HG02981 (cell line): ENCODE results near the gene NHLRC1.
A peak's percentile ranks its signal among the peaks of the same experiment; 100 is the strongest.
"Not testable (repeated sequence)": the region's sequence is repeated elsewhere in the genome, so short reads cannot be mapped to it uniquely, and the experiment has no call there.

Experiments
- ATAC-seq: cut with Tn5 transposase; IDR thresholded peaks from one replicate; pipeline ENCODE4 v1.9.1; 2021; ENCODE audit warnings: mild to moderate bottlenecking, moderate library complexity; ENCODE audit not compliant: unreplicated experiment

NHLRC1 gene

GRCh38 chr6:18122128-18123093 is at the start of gene NHLRC1:
Gene NHLRC1, minus strand, starts transcription at chr6:18122677. Its CDS starts 71 bp downstream, at chr6:18122606.
- ATAC-seq, result peak; percentile 99

- no peak for ATAC-seq
Observed at GRCh38 chr6:18171871-18172270, 49.4 kb upstream of the NHLRC1 start.

- ATAC-seq, result no peak
Observed at GRCh38 chr6:18168264-18168663, 45.8 kb upstream of the NHLRC1 start.

DNA sequence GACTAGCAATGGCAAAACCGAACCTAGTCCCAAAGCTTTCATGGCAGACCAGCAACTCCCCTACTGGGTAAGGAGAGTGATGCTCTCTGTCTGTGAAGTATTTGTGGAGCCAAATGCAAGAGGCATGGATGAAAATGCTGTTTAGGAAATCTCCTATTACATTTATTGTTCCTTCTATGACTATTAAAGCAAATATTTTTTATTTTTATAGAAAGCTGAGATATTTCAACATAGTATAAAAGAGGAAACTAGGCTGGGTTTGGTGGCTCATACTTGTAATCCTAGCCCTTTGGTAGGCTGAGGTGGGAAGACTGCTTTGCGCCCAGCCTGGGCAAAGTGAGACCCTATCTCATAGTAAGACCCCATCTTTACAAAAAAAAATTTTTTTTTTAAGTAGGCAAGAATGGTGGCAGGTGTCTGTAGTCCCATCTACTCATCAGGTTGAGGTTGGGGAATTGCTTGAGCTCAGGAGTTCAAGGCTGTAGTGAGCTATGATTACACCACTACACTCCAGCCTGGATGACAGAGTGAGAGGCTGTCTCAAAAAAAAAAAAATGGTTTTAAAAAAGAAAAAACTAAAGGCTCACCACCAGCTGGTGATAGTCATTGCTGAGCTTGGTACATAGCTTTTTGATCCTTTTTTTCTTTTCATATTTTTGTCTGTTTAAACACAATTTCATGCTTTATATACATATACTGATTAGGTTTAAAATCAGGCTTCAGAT is 44.0 kb upstream of the NHLRC1 start:
- ATAC-seq, result no peak

DNA sequence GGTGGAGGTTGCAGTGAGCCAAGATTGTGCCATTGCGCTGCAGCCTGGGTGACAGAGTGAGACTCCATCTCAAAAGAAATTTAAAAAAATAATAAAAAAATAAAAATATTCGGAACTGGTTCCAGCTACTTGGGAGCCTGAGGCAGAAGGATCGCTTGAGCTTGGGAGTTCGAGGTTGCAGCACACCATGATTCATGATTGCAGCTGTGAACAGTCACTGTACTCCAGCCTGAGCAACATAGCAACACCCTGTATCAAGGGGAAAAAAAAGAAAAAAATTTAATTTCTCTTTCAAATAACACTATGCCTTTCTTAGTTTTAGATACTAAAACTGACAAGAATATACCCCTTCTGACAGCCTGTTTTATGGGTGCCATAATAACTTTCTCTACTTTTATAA is 43.3 kb upstream of the NHLRC1 start:
- no peak for ATAC-seq

GRCh38 chr6:18162401-18162800 is 39.9 kb upstream of the NHLRC1 start:
- no peak for ATAC-seq

DNA sequence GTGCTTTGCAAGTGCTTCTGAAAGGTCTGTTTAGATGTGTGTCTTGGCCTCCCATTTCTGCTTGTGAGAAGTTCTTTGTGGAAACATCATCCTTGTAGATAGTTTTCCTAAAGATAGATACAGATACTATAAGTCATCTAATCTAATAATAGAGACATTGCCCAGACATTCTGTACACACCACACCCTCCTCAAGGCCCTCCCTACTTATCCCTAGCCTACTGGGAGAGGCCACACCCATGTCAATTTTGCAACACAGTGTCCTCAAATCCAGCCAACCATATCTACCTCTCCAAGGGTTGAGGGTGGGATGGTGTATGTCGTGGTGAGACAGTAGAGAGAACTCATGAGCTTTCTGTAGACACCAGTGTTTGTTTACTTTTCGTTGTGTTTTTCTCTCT is 39.0 kb upstream of the NHLRC1 start:
- no peak for ATAC-seq

DNA sequence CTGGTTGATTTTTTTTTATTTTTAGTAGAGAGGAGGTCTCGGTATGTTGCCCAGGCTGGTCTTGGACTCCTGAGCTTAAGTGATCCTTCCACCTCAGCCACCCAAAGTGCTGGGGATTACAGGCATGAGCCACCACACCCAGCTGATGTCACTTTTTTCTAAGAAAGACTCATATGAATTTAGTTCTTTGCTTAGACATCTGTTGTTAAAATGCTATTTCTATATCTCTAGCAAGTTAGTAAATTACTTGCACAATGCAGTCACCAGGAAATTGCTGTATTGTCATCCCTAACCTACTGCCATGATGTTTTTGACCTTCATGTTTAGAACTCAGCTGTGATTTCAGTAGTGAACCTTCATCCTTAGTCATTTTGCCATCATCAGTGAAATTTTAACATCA is 38.4 kb upstream of the NHLRC1 start:
- no peak for ATAC-seq

GRCh38 chr6:18155864-18156421 is 33.5 kb upstream of the NHLRC1 start:
- ATAC-seq, result peak; percentile 24

DNA sequence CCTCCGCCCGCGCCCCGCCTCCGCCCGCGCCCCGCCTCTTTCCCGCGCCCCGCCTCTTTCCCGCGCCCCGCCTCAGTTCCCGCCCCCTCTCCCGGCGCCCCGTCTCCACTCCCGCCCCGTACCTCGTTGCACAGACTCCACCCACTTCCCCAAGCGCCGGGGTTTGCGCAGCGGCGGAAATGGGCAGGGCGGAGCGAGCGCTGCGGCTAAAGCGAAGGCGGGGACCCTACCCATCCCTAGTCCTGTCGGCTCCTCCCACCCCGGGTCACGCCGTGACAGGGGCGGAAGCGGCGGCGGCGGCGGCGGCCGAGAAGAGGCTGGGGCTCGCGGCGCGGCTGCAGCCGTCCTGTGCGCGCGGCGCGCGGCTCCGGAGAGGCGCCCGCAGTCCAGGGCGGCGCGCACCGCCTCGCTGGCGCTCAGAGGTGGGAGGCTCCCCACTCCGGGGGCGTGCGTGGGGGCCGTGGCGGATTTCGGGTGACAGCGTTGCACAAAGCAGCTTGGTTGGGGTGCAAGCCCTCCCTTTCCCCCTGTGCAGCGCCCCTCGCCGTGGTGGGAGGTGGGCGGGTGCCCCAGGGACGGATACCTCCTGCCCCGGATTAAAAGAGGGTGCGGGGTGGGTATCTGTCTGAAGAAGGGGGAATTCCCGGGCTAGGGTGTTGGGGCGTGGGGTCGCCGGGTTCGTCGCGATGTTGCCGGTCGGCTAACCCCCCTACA is 32.8 kb upstream of the NHLRC1 start, which contains the start of gene KDM1B:
Gene KDM1B, plus strand, starts transcription at position 273 of the 714 bp plus-strand sequence. CDS start 4,474 bp downstream, outside the sequence.
- peak; percentile 88 for ATAC-seq

DNA sequence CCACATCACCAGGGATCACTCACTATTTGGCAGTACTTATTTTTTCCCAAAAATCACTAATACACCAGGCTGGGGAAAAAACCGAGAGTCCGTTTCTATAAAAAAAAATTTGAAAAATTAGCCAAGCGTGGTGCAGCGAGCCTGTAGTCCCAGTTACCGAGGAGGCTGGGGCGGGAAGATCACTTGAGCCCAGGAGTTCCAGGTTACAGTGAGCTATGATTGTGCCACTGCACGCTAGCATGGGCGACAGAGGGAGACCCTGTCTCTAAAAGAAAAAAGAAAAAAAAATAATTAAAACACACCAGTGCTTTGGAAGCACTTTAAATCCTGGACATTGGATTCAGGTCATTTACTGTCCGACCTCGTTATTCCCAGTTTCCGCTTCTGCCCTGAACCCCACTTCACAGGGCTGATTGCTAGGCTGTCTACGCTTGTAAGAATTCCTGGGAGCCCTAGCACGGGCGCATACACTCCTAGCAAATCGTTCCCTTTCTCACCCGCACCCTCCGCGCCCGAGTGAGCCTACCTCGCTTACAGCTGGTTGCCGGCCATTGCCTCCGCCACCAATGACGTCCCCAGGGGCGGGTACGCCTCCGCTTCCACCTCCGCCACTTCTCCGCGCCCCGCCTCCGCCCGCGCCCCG is 32.2 kb upstream of the NHLRC1 start, which contains the start of gene TPMT:
Gene TPMT, minus strand, starts transcription at position 571 of the 643 bp plus-strand sequence. CDS start 5,950 bp downstream, outside the sequence.
- ATAC-seq, result peak; percentile 52

DNA sequence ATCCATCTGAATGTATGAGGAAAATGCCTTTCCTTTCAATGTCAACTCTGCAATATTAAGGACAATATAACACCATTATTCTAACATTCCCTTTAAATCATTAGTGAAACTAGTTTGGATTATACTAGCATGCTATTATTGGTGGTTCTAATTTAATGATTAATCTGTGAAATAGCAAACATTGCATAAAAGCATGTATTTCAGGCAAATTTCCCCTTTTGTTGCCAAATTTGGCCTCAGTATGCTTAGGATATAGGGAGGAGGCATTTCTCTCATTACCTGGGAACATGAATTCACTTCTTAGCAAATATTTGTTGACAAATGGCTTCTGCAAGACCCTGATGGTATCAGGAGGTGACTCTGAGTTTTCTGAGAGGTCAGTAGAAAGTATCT is 30.8 kb upstream of the NHLRC1 start:
- no peak for ATAC-seq

GRCh38 chr6:18151801-18152200 is 29.3 kb upstream of the NHLRC1 start:
- no peak for ATAC-seq

DNA sequence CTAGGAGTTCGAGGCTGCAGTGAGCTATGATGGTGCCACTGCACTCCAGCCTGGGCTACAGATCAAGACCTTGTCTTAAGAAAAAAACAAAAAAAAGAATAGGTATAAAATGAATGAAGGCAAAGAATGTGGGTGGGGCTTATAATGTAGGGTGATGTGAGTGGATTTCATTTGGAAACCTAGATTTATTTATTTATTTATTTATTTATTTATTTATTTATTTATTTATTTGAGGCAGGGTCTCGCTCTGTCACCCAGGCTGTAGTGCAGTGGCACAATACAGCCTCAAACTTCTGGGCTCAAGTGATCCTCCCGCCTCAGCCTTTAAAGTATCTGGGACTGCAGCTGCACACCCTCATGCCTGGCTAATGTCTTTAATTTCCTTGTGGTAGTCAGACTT is 28.9 kb upstream of the NHLRC1 start:
- not testable (repeated sequence) for ATAC-seq

- no peak for ATAC-seq
Observed at GRCh38 chr6:18148304-18149025, 26.0 kb upstream of the NHLRC1 start.

DNA sequence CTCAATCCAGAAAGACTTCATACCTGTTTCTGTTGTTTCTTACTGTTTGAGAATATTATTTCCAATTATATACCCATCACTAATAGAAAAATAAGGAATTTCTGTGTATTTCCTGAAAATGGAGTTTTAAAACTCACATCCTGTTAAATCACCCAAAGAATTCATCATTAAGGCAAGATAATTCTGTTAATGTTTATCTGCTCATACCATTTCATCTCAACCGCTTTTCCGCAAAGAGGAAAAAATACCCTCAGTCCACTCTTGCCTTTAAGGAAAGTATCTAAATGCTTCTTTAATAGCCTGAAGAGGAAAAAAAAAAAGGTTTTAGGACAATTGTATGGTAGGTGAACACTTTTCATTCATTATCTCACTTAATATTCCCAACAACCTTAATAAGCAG is 25.1 kb upstream of the NHLRC1 start:
- ATAC-seq, result no peak

DNA sequence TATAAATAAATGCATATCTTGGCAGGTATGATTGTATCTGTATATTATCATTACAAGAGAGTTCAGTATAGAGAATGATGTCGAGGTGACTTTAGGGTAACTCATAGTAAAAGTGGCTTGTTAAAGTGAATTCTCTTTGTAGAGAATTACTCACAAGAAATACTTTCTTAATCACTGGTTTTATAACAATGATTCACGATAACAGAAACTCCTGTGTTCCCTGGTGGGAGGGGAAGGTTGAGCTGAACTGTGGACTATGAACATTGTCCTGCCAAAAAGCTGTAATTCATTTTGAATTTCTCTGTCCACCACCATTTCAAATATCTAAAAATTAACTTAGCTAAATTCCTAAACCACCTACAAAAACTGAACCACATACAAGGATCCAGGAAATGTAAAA is 24.7 kb upstream of the NHLRC1 start:
- no peak for ATAC-seq

- no peak for ATAC-seq
Observed at GRCh38 chr6:18142591-18142861, 20.0 kb upstream of the NHLRC1 start.

DNA sequence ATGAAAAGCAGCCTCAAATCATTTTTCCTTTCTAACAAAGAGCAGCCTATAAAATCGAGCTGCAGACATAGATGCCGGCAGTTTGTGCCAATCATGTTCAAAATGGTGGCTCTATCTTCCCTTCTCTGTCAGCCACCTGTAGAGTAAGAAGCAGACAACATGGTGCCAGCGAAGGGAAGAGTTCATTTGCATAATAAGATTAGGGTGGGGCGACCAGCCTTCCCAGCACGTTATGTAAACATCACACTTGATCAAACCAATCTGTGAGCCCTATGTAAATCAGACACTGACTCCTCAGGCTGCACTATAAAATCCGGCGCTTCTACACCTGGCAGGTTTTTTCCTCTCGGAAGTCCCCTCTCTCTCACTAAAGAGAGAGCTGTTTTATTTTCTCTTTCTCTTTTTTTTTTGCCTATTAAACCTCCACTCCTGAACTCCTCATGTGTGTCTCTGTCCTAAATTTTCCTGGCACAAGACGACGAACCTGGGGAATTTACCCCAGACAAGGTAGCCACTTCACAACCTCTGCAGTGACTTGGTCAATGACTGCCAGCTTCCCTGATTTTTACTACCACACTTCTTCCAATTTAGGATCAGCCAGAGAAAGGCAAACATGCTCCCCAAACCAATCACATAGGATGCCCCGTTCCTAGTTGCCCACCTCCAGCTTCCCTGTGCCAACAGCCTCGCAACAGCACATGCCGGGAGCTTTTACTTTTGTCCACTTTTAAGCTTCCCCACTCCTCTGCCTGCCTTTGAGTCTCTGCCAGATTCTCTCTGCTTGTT is 19.5 kb upstream of the NHLRC1 start:
- no peak for ATAC-seq
